Fibroblast of skin of abdomen (primary cell): ENCODE data around the gene CFL1.
A peak's percentile ranks its signal among the peaks of the same experiment; 100 is the strongest.

ENCODE experiments used
- DNase-seq: peaks from one replicate; pipeline ENCODE4 v3.0.0-alpha.2; 2013

Gene CFL1

GRCh38 chr11:65869643-65870306 lies 11.8 kb upstream of the CFL1 start:
- DNase-seq: no peak

DNA sequence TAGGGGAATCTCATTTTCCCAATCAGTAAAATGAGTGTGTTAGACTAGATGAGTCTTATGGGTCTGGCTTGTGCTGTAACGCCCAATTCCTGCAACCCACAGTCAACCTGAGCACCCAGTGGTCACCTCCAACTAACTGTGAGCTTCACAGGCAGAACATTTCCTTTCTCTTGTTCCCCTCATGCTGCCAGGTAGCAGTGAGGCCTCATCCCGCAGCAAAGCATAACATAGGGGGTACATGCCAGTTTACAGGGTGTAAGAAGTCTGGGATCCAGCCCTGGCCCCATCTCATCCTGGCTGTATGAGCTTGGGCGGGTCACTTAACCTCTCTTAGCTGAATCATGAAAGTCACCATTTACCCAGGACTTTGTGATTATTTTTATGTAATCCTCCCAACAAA lies 10.9 kb upstream of the CFL1 start:
- no peak for DNase-seq

- DNase-seq: no peak
Observed at GRCh38 chr11:65868076-65868667, 10.2 kb upstream of the CFL1 start.

DNA sequence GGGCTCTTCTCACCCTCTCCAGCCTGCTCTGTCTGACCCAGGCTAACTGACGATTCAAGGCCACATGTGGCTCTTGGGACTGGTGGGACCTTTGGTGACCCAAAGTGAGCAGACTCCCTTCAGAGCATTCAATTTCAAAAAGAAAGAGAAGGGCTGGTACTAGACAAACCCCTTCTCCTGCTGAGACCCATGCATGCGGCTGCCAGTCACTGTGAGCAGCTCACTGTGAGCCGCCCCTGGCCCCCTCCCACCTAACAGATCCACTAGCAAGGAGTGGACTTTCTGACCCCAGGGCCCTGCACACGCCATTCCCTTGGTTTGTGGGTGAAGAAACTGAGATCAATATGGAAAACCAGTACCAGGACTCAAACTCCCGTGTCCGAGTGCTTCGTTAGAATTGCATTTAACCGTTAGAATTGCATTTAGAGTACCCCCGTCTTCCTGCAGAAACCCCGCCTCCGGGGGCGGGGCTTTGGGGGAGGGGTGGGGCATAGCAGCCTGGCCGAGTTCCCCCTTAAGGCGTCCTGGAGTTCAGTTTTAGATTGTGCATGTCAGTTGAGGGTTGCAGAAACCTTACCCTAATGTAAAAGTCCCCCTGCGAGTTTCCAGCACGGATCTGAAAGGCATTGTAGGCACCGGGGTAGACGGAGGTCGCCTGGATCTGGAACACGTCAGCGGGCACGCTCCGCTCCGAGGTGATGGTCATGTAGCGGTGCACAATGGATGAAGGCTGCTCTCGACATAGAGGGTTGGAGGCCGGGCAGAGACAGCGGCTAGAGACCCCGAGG lies 9.5 kb upstream of the CFL1 start:
- DNase-seq: no peak

GRCh38 chr11:65866509-65867283 lies 8.7 kb upstream of the CFL1 start:
- DNase-seq: no peak

GRCh38 chr11:65865550-65866172 lies 7.7 kb upstream of the CFL1 start:
- no peak for DNase-seq

DNA sequence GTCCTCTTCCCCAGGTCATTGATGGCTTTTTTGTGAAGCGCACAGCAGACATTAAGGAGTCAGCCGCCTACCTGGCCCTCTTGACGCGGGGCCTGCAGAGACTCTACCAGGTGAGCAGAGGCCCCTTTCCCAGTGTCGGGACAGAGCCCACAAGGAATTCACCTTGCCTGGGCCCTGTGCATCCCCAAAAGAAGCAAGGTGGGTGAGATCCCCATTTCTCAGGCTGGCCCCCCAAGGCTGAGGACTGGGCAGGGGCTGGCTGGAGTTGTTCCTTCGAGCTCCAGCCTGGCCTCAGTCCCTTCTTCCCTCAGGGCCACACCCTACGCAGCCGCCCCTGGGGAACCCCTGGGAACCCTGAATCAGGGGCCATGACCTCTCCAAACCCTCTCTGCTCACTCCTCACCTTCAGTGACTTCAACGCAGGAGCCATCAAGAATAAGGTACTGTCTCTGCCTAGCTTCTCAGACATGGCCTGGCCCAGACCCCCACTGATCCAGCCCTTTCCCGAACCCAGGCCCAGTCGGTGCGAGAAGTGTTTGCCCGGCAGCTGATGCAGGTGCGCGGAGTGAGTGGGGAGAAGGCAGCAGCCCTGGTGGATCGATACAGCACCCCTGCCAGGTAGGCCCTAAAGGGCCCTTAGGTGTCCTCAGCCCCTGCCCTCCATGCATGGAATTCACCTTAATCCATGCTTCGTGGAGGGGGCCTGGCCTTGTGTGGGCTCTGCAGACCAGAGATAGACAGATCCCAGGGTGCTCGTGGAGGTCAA lies 6.9 kb upstream of the CFL1 start:
- no peak for DNase-seq

GRCh38 chr11:65863889-65864705 lies 6.1 kb upstream of the CFL1 start:
- no peak for DNase-seq

DNA sequence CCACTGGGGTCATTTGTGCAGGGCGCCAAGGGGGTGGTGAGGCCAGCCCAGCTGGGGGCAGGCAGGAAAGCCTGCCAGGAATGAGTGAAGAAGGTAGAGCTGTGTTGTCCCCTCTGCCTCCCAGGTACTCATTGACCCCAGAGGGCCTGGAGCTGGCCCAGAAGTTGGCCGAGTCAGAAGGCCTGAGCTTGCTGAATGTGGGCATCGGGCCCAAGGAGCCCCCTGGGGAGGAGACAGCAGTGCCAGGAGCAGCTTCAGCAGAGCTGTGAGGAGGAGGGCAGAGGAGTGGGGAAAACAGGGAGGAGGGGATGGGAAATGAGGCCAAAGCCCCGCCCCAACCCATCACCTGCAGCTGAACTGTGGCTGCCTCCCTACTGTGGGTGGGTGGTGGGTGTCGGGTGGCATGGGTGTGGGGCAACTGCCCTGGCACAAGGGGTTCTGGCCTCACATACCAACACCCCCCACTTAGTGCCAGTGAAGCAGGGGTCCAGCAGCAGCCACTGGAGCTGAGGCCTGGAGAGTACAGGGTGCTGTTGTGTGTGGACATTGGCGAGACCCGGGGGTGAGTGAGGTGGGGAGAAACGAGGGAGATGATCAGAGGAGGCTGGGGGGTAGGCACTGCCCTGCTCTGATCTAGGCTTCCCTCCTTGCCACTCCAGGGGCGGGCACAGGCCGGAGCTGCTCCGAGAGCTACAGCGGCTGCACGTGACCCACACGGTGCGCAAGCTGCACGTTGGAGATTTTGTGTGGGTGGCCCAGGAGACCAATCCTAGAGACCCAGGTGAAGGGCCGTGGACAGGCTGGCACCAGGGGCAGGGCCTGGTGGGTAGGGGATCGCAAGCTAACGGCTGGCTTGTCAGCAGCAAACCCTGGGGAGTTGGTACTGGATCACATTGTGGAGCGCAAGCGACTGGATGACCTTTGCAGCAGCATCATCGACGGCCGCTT lies 5.2 kb upstream of the CFL1 start:
- DNase-seq: no peak

DNA sequence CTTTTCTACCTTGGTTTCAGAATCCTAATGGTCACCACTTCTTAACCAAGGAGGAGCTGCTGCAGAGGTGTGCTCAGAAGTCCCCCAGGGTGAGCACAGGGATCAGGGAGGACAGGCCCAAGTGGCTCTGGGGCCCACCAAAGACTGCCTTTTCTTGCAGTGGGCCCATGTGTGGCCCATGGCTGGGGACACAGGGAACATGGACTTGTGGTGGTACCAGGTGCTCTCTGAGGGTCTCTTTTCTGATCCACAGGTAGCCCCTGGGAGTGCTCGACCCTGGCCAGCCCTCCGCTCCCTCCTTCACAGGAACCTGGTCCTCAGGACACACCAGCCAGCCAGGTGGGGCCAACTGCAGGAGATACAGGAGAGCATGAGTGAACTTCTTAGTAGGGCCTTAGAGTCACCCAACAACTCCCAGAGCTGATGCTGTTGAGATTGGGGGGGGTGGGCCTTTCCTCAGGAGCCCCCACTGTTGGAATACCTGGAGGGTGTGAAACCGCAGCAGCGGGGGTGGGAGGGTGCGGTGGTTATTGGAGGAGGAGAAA lies 4.3 kb upstream of the CFL1 start:
- DNase-seq: no peak

GRCh38 chr11:65861533-65862183 lies 3.7 kb upstream of the CFL1 start:
- DNase-seq: no peak

DNA sequence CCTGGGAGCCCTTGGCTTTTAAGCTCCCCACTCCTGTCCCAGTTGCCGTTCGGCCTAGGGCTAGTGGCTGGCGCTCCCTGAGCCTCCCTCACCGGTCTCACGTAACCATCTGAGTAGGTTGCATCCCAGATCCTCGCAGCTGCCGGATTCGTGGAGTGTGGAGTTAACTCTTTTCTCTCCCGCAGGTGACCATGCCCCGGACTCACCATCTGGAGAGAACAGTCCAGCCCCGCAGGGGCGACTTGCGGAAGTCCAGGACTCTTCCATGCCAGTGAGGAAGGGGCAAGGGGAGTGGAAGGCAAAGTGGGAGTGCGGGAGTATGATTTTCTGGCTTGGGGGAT lies 3.2 kb upstream of the CFL1 start:
- DNase-seq: no peak

DNA sequence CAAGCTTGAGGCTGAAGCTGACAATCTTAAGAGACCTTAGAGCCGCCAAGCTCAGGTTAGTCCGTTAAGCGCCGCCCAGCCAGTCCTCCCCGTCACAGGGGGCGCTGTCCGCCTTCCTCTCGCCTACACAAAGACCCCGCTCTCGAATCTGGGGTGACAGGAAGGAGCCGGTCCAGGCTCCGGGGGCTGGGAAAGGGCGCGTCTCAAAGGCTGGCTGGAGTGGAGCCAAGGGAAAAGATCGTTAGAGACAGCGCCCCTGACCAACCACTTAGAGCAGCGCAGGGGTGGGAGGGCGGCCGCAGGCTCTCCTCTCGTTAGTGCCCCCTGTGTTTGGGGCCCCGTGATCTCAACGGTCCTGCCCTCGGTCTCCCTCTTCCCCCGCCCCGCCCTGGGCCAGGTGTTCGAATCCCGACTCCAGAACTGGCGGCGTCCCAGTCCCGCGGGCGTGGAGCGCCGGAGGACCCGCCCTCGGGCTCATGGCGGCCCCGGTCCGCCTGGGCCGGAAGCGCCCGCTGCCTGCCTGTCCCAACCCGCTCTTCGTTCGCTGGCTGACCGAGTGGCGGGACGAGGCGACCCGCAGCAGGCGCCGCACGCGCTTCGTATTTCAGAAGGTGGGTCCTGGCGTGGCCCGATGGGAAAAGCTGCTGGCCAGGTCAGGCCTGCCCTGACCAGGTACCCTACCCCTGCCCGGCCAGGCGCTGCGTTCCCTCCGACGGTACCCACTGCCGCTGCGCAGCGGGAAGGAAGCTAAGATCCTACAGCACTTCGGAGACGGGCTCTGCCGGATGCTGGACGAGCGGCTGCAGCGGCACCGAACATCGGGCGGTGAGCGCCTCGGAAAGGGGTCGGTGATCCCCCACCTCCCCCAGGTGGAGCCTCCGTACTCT lies 2.5 kb upstream of the CFL1 start, which contains the start of gene MUS81:
TSS of gene MUS81 (plus strand) at position 156 of the 887 bp plus-strand sequence. CDS start at position 477, 321 bp downstream.
- peak; percentile 99 for DNase-seq

DNA sequence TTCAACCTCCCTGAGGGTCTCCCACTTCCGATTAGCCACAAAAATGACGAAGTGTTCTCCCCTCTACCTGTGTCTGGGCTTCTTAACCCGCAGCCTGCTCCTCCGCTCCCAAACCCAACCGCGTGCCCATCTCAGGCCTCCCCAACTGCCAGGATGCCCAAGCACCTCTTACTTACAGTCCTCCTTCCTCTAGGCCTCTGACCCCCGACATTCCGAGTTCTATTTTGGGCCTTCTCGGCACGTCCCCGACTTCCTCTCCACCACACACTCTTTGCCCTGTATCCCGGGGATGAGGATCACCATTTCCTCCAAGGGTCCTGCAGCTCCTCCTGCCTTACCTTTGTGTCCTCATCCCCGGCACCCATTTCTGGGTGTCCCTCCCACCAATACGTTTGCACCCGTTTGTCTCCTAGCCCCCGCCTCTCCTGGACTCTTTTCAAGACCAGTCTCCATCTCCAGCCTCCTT lies 1.9 kb upstream of the CFL1 start:
- DNase-seq: no peak

DNA sequence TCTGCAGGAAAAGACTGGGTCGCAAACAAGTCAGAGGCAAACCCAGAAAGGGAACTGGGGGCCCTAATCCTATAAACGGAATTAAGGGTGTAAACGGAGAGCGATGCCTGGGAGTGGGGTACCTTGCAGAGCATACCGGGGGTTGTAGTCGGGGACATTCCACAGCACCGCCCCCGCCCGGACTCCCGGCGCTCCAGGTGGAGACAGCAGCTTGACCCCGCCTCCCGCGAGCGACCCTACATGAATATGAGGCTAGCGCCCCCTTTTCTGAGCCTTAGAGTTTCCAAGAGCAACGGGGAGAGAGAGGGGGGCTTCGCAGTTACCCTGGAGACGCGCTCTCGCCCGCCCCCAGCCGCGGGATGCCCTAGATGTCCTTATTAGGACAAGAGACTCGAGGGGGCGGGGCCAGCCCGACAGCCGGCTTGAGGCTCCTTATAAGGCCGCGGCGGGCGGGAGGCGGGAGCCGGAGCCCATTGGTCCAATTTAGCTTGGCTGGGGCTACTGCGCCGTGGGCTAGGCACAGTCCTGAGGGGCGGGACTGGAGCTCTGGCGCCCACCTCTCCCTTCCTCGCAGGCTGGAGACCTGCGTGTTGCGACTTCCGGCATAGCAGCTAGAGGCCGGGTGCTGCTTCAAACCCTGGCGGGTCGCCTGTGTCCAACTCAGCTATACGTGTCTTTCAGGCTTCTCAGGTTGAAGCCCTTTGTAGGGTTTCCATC lies 1.3 kb upstream of the CFL1 start:
- DNase-seq: peak; percentile 100

- no peak for DNase-seq
Observed at GRCh38 chr11:65858681-65859087, 704 bp upstream of the CFL1 start.

DNA sequence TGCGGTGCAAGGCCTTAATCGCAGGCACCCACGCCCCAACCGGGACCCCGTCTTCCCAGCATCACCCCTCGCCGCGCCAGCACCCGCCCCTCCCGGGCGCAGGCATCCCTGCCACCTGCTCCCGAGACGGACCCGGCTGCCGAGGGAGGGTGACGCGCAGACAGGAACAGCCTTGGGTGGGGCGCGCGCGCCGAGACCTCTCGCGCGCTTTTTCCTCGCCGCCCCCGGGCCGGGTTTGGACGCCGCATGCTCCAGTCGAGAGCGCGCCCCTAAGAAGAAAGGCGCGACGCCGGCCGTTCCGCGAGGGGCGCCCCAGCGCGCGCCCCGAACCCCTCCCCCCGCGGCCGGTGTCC lies 504 bp downstream of the CFL1 start:
- no peak for DNase-seq
